AML-193 (cell line): ENCODE results near the gene ARHGAP19.

Experiments
- DNase-seq, 2 experiments: peaks; one replicate each; lab custom pipeline; 2025; lab: John Stamatoyannopoulos, UW

The ARHGAP19 gene

GRCh38 chr10:97228775-97229157 lies 63.7 kb downstream of the ARHGAP19 start:
- no peak for DNase-seq

- no peak for DNase-seq
These were observed 64.2 kb downstream of the ARHGAP19 start for GRCh38 chr10:97228130-97228774.

DNA sequence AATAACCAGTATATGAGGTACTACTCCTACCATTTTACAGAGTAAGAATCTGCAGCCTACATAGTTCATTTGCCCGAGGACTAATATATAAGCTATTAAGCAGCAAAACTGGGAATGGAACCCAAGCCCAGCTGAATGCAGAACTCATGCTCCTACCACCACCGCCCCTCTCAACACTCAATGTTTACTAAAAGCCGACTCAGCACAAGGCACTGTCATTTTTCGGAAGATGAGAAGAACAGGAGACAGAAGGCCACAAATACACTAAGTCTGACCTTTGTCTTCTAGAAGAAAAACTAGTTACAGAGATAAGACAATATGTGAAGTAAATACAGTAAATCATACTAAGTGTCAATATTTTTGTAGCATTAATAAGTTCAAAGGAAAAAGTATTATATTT lies 66.0 kb downstream of the ARHGAP19 start:
- DNase-seq = no peak

- DNase-seq = peak; percentile 45 to 71
These were observed 67.7 kb downstream of the ARHGAP19 start for GRCh38 chr10:97224483-97225435.

DNA sequence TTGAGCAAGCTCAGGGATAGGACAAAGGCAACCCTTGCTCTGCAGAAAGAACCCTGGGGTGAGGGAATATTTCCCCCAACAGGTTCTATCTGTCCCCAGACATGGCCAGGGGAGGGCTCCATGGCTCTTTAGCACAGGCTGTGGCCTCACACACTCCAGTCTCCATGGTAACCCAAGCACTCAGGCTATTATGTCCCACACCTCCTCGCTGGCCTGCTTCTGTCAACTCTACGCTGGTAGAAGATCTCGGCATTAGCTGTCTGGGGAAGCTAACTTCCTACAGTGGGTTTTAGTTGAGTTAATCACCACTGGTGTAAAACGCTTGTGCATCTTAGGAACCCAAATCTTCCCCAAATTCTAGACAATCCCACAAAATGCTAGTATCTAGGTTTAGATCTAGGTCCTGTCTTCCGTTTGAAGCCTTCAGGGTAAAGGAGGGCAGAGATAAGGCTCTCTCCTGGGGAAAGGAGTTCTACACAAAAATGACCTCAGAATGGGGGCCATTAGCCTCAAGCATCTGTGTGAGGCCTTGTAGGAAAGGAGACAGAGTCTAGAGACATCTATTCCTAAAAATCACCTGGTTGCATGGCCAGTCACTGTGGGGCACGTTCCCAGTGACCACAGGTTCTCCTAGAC lies 70.0 kb downstream of the ARHGAP19 start:
- no peak for DNase-seq

DNA sequence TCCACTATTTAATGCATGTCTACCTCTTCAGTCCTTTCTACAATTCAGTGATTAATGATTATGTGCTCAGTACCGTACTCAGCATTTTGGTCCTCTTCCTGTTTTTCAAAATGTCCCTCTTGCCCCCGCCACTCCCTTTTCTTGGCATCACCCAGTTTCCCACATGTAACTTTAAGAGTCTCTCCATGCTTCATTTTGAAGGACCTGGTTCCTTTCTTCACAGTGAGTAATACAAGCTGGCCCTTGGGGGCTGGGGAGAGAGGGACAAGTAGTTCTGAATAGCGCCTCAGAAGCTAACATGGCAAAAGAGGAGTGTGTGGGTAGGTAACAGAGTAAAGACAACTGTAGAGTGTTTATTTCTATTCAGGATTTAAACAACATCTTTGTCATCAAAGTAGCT lies 72.1 kb downstream of the ARHGAP19 start:
- DNase-seq = no peak

DNA sequence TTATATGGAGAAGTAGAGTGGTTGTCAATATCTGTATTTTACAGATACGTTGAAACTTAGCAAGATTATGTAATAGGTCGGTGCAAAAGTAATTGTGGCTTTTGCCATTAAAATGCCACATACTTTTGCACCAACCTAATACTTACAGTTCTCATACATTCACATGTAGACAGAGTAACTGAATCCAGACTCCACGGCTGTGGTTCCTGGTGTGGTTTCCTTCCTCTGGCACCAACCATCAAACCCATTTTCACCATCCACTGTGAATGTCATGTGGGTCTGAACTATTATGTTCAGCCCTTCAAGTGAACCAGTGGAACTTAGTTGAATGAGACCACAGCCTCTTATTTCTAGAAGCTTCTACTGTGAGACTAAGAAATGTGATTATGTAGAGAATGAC lies 75.1 kb downstream of the ARHGAP19 start:
- peak in 1 of 2 experiments; percentile 22 for DNase-seq

DNA sequence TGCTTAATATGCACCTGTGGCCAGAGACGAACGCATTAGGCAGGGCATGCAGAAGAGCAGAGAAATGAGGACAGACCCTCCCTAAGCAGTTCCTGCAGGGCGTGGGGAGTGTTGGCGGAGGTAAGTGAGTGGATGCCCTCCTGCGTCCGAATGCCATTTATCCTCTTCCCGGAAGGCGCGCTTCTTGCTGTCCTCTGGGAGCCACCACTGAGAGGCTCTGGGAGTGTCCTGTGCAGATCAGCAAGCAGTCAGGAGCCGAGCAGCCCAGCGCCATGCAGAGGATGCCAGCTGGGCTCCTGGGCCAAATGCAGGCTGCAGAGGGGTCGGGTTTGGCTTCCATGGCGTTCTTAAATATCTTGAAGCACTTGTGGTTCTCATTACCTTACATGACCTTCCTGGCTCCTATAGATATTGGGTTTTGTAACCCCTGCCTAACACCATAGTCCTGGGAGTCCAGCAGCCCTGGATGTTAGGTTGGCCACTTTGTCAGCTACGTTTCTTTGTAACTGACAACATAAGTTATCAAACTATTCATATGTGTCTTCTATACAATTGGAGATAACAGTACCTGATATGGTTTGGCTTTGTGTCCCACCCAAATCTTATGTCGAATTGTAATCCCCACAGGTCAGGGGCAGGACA lies 76.7 kb downstream of the ARHGAP19 start:
- DNase-seq = no peak

GRCh38 chr10:97213431-97213830 lies 79.0 kb downstream of the ARHGAP19 start:
- DNase-seq = no peak

DNA sequence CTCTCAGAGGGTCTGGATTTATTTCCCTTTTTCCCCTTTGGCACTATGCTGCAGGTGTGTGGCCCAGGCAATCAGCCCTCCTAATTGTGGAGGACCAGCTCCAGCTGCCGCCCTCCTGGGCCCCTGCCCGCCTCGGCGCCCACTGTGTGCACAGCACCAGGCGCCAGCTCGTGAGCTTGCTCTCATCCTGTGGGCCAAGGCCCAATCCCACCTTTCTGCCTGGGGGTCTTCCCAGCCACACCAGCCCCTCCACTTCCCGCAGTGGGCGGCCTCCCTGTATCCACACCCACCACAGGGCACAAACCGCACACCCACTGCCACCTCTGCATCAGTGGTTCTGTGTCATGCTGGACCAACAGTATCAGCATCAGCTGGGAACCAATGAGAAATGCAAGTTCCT lies 81.2 kb downstream of the ARHGAP19 start:
- DNase-seq = no peak

DNA sequence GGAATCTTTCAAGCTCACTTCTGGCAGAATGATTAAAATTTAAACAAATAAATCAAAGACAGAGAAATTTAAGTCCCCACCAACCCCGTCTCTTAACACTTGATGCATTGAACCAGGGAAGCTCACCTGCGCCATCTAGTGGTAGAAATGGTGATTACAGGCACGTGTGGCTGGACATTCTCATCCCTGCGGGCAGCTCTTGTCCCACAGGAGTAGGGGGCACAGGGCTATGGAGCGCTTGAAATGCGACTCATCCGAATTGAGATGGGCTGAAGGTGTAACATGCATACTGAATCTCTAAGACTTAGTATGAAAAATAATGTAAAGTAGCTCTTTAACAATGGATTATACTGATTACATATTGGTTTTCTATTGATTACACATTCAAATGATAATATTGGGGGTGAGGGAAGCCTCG lies 81.9 kb downstream of the ARHGAP19 start:
- DNase-seq = peak; percentile 37 to 46

GRCh38 chr10:97207756-97208346 lies 84.6 kb downstream of the ARHGAP19 start:
- DNase-seq = no peak

- no peak for DNase-seq
These were observed 85.3 kb downstream of the ARHGAP19 start for GRCh38 chr10:97207131-97207530.

- DNase-seq = no peak
These were observed 87.4 kb downstream of the ARHGAP19 start for GRCh38 chr10:97204826-97205679.

- no peak for DNase-seq
These were observed 89.2 kb downstream of the ARHGAP19 start for GRCh38 chr10:97203220-97203619.

GRCh38 chr10:97200616-97201015 lies 91.8 kb downstream of the ARHGAP19 start:
- DNase-seq = peak; percentile 24 to 28

DNA sequence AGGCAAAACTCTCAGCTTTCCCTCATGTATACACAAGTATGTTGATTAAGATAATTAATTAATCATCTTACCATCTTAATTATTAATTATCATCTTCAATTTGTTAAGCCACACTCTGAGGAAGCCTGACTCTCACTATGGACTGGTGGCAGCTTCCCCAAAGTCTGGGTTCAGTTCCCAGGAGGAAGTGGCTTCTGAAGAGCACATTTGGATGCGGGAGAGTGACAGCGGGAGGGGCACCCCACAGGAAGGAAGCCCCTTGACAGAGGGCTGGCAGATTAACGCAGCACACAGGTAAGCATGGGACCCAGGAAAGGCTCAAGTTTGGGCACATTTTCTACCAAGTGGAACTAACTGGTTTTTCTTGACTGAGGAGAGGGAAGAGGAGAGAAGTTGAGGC lies 93.3 kb downstream of the ARHGAP19 start:
- no peak for DNase-seq

DNA sequence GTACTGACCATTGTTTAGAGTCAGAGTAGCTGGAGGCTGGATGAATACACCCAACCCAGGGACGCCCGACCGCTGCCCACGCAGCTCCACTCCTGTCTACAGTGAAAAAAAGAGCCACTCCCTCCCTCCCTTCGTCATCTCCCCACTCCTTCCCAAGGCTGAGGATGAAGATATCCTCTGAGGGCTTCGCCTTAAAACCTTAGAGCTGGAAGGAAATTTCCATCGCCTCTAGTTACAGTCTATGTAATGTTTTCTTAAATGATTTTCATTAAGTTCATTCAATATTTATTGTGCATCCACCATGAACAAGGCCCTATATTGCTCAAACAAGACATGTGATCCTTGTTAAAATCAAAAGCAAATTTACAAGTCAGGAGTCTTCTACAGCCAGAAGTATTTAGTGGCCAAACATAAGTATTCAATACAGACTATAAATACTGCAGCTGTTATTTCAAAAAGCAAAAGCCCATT lies 95.4 kb downstream of the ARHGAP19 start:
- DNase-seq = no peak

DNA sequence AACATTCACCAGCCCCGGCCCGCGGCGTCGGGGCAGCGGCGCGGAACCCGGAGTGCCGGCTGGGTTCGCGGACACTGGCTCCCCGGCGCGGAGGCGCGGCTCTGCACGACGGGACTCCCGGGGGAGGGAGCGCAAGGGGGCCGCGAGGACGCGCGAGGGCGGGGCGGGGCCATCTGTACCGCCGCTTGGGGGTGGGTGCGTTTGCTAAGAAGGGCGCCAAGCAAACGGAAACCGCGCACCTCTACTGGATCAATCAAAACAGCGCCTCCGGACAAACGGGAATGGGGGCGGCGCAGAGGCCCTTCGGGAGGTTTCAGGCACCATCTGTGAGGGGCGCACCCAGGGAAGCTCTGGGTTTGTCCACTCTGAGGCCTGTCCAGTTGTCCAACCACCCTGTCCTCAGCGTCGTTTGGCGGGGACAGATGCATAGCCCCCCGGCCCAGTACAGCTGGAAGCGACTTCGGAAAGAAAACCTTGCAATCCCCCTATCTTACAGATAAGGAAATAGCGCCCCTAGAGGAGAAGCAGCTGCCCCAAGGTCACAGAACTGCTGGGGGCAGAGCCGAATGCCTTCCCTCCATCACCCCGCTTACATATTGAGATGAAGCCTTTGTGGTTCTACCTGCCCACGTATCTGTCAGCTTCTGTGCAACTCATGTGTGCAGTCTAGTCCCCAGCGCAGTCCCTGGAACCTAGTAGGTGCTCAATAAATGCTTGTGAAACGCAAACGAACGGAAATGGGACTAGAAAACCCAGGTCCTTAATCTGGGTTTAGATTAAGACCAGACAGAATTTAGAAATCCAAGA lies 96.0 kb downstream of the ARHGAP19 start:
- DNase-seq = peak; percentile 67 to 75

GRCh38 chr10:97195706-97196222 lies 96.7 kb downstream of the ARHGAP19 start:
- DNase-seq = no peak
